H1 (cell line): Measurements from ENCODE around the gene NR5A2. TPM values are rescaled to one million over a fixed set of nuclear protein-coding genes. Genes with fewer than 3 reads are reported as not detected.

Source experiments
- CTCF ChIA-PET: fragments of 300-600 bp; sonication (Branson Sonifier 250); formaldehyde crosslinking; loops from one replicate; lab custom pipeline; 2021; ENCODE audit not compliant: partially characterized antibody; lab: Charles Lee
- POLR2A ChIA-PET: fragments of 300-600 bp; sonication (Branson Sonifier 250); formaldehyde crosslinking; loops from one replicate; lab custom pipeline; 2021; ENCODE audit warnings: inconsistent platforms; ENCODE audit not compliant: partially characterized antibody; lab: Charles Lee
- DNase-seq, 2 experiments: peaks; one replicate each; pipeline versions ENCODE4 v3.0.0 to v3.0.0-alpha.2; 2010 to 2022; ENCODE audit warnings: low spot score in 2 of 2, low read depth in 1 of 2, mixed read lengths in 1 of 2
- FAIRE-seq: peaks from 2 replicates; lab custom pipeline; 2011; peaks lifted over from hg19 to GRCh38; lab: Jason Lieb, UNC
- H2AFZ ChIP-seq: 2 replicates; pipeline ENCODE4 v1.8.1; 2012; ENCODE audit warnings: low read length, inconsistent platforms
- H2AK5ac ChIP-seq: 2 replicates; pipeline ENCODE4 v1.6.1; 2013; ENCODE audit warnings: low read depth, low read length
- H2BK120ac ChIP-seq: replicated peaks from 2 replicates; pipeline ENCODE3; 2013; ENCODE audit warnings: low read depth, low read length, inconsistent platforms
- H2BK12ac ChIP-seq: 2 replicates; pipeline ENCODE4 v1.6.1; 2013; ENCODE audit warnings: low read depth, low read length
- H2BK15ac ChIP-seq: 2 replicates; pipeline ENCODE4 v1.6.1; 2013; ENCODE audit warnings: low read length
- H2BK20ac ChIP-seq: 2 replicates; pipeline ENCODE4 v1.6.1; 2013; ENCODE audit warnings: low read length
- H2BK5ac ChIP-seq: 2 replicates; pipeline ENCODE4 v1.6.1; 2013; ENCODE audit warnings: low read depth, low read length
- H3K14ac ChIP-seq: 2 replicates; pipeline ENCODE4 v1.6.1; 2013; ENCODE audit warnings: inconsistent platforms; ENCODE audit not compliant: insufficient read length
- H3K18ac ChIP-seq: 2 replicates; pipeline ENCODE4 v1.6.1; 2013; ENCODE audit warnings: low read length; ENCODE audit errors: extremely low read depth
- H3K23ac ChIP-seq: 2 replicates; pipeline ENCODE4 v1.6.1; 2013; ENCODE audit warnings: inconsistent platforms; ENCODE audit not compliant: insufficient read length
- H3K23me2 ChIP-seq: 2 replicates; pipeline ENCODE4 v1.6.1; 2013; ENCODE audit warnings: low read depth, low read length
- H3K27ac ChIP-seq: 2 replicates; pipeline ENCODE4 v1.6.1; 2011; ENCODE audit warnings: low read depth, low read length, inconsistent platforms
- H3K27me3 ChIP-seq, 4 experiments: replicated peaks in 1 of 4; 1 replicate in 1 of 4; 2 replicates in 3 of 4; pipeline versions ENCODE4 v1.6.1 to v1.8.1; 2011 to 2013; ENCODE audit warnings: low read length in 3 of 4, mild to moderate bottlenecking in 3 of 4, inconsistent platforms in 2 of 4, mixed read lengths in 2 of 4, moderate library complexity in 1 of 4; ENCODE audit not compliant: control insufficient read depth in 3 of 4, insufficient read depth in 3 of 4; ENCODE audit errors: extremely low read depth in 1 of 4
- H3K36me3 ChIP-seq, 4 experiments: 2 replicates each; pipeline versions ENCODE4 v1.6.1 to v1.8.1; 2011 to 2013; ENCODE audit warnings: mild to moderate bottlenecking in 4 of 4, low read length in 3 of 4, moderate library complexity in 2 of 4, control low read depth in 1 of 4, inconsistent platforms in 1 of 4; ENCODE audit not compliant: insufficient read depth in 4 of 4, control insufficient read depth in 2 of 4
- H3K4ac ChIP-seq: replicated peaks from 2 replicates; pipeline ENCODE3; 2013; ENCODE audit warnings: low read length, low read depth, mixed read lengths, inconsistent platforms; ENCODE audit not compliant: insufficient read length
- H3K4me1 ChIP-seq, 4 experiments: replicated peaks in 1 of 4; 1 replicate in 1 of 4; 2 replicates in 3 of 4; pipeline versions ENCODE4 v1.6.1 to v1.8.1; 2011 to 2013; ENCODE audit warnings: low read length in 3 of 4, inconsistent platforms in 2 of 4, mixed read lengths in 1 of 4; ENCODE audit not compliant: insufficient read depth in 4 of 4, control insufficient read depth in 3 of 4
- H3K4me2 ChIP-seq, 2 experiments: 2 replicates each; pipeline versions ENCODE4 v1.6.1 to v1.8.1; 2011 to 2013; ENCODE audit warnings: low read depth in 2 of 2, low read length in 2 of 2, control low read depth in 1 of 2, inconsistent platforms in 1 of 2, mild to moderate bottlenecking in 1 of 2; ENCODE audit not compliant: insufficient read depth in 1 of 2
- H3K4me3 ChIP-seq, 4 experiments: fragments of 200-600, 300-600 bp in 1 of 4; sonication (generic), shearing (Covaris generic), sonication (Bioruptor Twin) in 1 of 4; 2 replicates each; pipeline versions ENCODE4 v1.5.1 to v1.8.1; 2011 to 2016; ENCODE audit warnings: low read length in 4 of 4, low read depth in 3 of 4, control low read depth in 2 of 4, inconsistent platforms in 2 of 4, mild to moderate bottlenecking in 2 of 4, mixed read lengths in 1 of 4, moderate library complexity in 1 of 4; ENCODE audit not compliant: insufficient read depth in 2 of 4; ENCODE audit errors: extremely low read depth in 1 of 4
- H3K56ac ChIP-seq: replicated peaks from 2 replicates; pipeline ENCODE3; 2013; ENCODE audit warnings: low read depth, mild to moderate bottlenecking, mixed read lengths, low read length, inconsistent platforms; ENCODE audit not compliant: insufficient read length
- H3K79me1 ChIP-seq: 2 replicates; pipeline ENCODE4 v1.6.1; 2013; ENCODE audit warnings: low read depth, low read length, control low read depth
- H3K79me2 ChIP-seq, 2 experiments: 2 replicates each; pipeline versions ENCODE4 v1.6.1 to v1.8.1; 2012 to 2013; ENCODE audit warnings: low read length in 2 of 2, mild to moderate bottlenecking in 2 of 2, inconsistent platforms in 1 of 2; ENCODE audit not compliant: insufficient read depth in 2 of 2, control insufficient read depth in 1 of 2
- H3K9ac ChIP-seq, 4 experiments: replicated peaks in 1 of 4; 1 replicate in 1 of 4; 2 replicates in 3 of 4; pipeline versions ENCODE4 v1.6.1 to v1.8.1; 2011 to 2013; ENCODE audit warnings: low read depth in 3 of 4, low read length in 3 of 4, control low read depth in 2 of 4, mild to moderate bottlenecking in 2 of 4, moderate library complexity in 2 of 4, inconsistent platforms in 1 of 4; ENCODE audit errors: extremely low read depth in 1 of 4
- H3K9me3 ChIP-seq, 2 experiments: 2 replicates each; pipeline versions ENCODE4 v1.6.1 to v1.8.1; 2012 to 2013; ENCODE audit warnings: mild to moderate bottlenecking in 2 of 2, moderate library complexity in 2 of 2, control low read depth in 1 of 2, inconsistent platforms in 1 of 2, low read depth in 1 of 2, low read length in 1 of 2, mixed read lengths in 1 of 2; ENCODE audit not compliant: insufficient read depth in 2 of 2
- H4K20me1 ChIP-seq, 2 experiments: replicated peaks in 1 of 2; 2 replicates each; pipeline versions ENCODE3 to v1.8.1; 2011 to 2013; ENCODE audit warnings: inconsistent platforms in 2 of 2, low read length in 2 of 2, mild to moderate bottlenecking in 1 of 2; ENCODE audit not compliant: insufficient read depth in 2 of 2, control insufficient read depth in 1 of 2
- H4K5ac ChIP-seq: 2 replicates; pipeline ENCODE4 v1.6.1; 2013; ENCODE audit warnings: low read length, low read depth, mixed read lengths, inconsistent platforms; ENCODE audit not compliant: insufficient read length
- H4K8ac ChIP-seq: 2 replicates; pipeline ENCODE4 v1.8.0; 2013; ENCODE audit warnings: mild to moderate bottlenecking, moderate library complexity, low read length, inconsistent platforms; ENCODE audit not compliant: insufficient read depth; ENCODE audit errors: extremely low read depth
- H4K91ac ChIP-seq: replicated peaks from 2 replicates; pipeline ENCODE3; 2013; ENCODE audit warnings: low read length, mixed read lengths, inconsistent platforms; ENCODE audit not compliant: insufficient read length
- WGBS, 2 experiments: shearing (Covaris generic) in 1 of 2; methylation state at CpG; one replicate each; pipeline versions ENCODE4 v1.1.6 to v1.1.7; 2013 to 2015; ENCODE audit warnings: low lambda C conversion rate in 2 of 2, mixed read lengths in 2 of 2, inconsistent platforms in 1 of 2, low coverage in 1 of 2, missing lambda C conversion rate in 1 of 2; ENCODE audit not compliant: insufficient replicate concordance in 2 of 2, insufficient coverage in 1 of 2, insufficient read length in 1 of 2; ENCODE audit errors: extremely low coverage in 1 of 2, missing lambda C conversion rate in 1 of 2; 5-methylcytosine and 5-hydroxymethylcytosine counted together
- polyA plus RNA-seq, 7 experiments: library from polyadenylated mRNA; depleted of rRNA in 3 of 7; stranded (reverse) in 5 of 7; unstranded in 2 of 7; fragments of >200 nt in 5 of 7; fragments of 200-250 nt in 2 of 7; gene quantifications; 1 replicate in 5 of 7; 2 replicates in 1 of 7; 4 replicates in 1 of 7; pipeline versions ENCODE4 v1.2.1 to v1.2.3, GENCODE V29; 2011 to 2013; ENCODE audit warnings: missing spikeins in 2 of 7, mixed read lengths in 2 of 7
- total RNA-seq: library from RNA; stranded (reverse); fragmentation: NEBNext Ultra II Directional; extraction: Animal tissue kit (Norgen Biotek cat#: 25700); gene quantifications from 2 replicates; pipeline ENCODE4 v1.2.1, GENCODE V29; 2021

NR5A2 gene
- total and polyA plus RNA-seq, 2 of the 8 experiments (the other 6 are each of a cell fraction or from before 2014, with no cell fraction given): 1.7 to 11.6 TPM

DNA sequence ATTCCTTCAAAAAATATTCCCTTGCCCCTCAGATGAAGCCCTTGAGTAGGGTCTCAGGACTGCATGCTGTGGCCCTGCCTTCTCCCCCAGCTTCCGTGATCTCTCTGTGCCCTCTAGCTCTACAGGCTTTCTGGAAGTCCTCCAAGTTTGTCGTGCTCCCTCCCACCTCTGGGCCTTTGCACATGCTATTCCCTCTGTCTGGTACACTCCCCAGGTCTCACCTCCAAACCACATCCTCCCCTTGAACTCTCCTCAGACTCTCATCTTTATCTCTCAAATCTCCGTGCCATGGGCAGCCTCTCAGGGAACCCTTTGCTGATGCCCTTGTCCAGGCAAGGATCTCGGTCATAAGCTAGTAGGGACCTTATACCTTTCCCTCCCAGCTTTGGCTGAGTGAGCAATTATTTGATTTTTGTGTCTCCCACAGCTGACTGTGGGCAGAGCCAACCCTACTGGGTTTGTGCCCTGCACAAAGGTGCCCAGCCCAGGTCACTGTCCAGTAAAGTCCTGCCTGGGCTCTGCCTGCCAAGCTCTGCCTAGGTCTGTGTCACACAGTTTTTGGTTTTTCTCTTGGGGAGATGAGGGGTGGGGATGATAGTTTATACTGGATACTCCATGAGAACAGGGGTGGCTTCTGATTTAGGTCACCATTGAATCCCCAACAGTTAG lies 194.2 kb downstream of the NR5A2 start:
- H3K18ac ChIP-seq: no peak overlapping the region
- FAIRE-seq (no peak), DNase-seq (no peak)
- no peaks in the 10 kb centered on the region for H3K79me1 ChIP-seq
- H2BK15ac ChIP-seq: no peak overlapping the region
- no peak overlapping the region for H3K4ac ChIP-seq
- no peaks in the 10 kb centered on the region for H3K27me3 ChIP-seq
- no peaks in the 10 kb centered on the region for H3K36me3 ChIP-seq
- no peaks in the 10 kb centered on the region for H3K9me3 ChIP-seq
- no peak overlapping the region for H4K5ac ChIP-seq
- ChIA-PET CTCF (interaction anchor here (1.1 to 2.1 kb wide), 3 partner anchors 13 to 289 kb away, joined by 3 to 9 read pairs (median 4); no protein-coding TSS in a partner anchor), POLR2A (no interaction called here)
- H2AK5ac ChIP-seq: no peak overlapping the region
- no peak overlapping the region for H2BK12ac ChIP-seq
- H3K4me3 ChIP-seq: no peak overlapping the region
- no peak overlapping the region for H4K91ac ChIP-seq
- no peak overlapping the region for H2BK20ac ChIP-seq
- no peak overlapping the region for H3K23ac ChIP-seq
- H4K8ac ChIP-seq: 0 out of 2 replicates have a peak overlapping the region, but pooled peaks have one; percentile 76
- no peaks in the 10 kb centered on the region for H3K79me2 ChIP-seq
- WGBS, 2 experiments: 96% methylated on average over 4 of the region's 4 CpGs; no CpG with 5 or more reads in 1 of the 2 experiments
- no peak overlapping the region for H3K9ac ChIP-seq
- no peak overlapping the region for H3K4me2 ChIP-seq
- H2BK5ac ChIP-seq: no peak overlapping the region
- no peak overlapping the region for H2AFZ ChIP-seq
- no peak overlapping the region for H3K27ac ChIP-seq
- H3K23me2 ChIP-seq: no peaks in the 10 kb centered on the region
- H2BK120ac ChIP-seq: no peak overlapping the region
- no peaks in the 10 kb centered on the region for H4K20me1 ChIP-seq
- no peak overlapping the region for H3K14ac ChIP-seq
- peaks cover 2 to 9% (median 6%) of the 10 kb centered on the region in 4 experiments for H3K4me1 ChIP-seq
- no peak overlapping the region for H3K56ac ChIP-seq
